Stimulated activated CD8-positive, alpha-beta memory T cell treated with anti-CD3 and anti-CD28 coated beads, Interleukin-4, amount 100 ng/mL, for 24 hours (primary cell): ENCODE results near the gene KCNH2.

ENCODE experiments used
- DNase-seq: peaks from one replicate; pipeline ENCODE4 v3.0.0-alpha.2; 2020; ENCODE audit warnings: low read depth

The KCNH2 gene

DNA sequence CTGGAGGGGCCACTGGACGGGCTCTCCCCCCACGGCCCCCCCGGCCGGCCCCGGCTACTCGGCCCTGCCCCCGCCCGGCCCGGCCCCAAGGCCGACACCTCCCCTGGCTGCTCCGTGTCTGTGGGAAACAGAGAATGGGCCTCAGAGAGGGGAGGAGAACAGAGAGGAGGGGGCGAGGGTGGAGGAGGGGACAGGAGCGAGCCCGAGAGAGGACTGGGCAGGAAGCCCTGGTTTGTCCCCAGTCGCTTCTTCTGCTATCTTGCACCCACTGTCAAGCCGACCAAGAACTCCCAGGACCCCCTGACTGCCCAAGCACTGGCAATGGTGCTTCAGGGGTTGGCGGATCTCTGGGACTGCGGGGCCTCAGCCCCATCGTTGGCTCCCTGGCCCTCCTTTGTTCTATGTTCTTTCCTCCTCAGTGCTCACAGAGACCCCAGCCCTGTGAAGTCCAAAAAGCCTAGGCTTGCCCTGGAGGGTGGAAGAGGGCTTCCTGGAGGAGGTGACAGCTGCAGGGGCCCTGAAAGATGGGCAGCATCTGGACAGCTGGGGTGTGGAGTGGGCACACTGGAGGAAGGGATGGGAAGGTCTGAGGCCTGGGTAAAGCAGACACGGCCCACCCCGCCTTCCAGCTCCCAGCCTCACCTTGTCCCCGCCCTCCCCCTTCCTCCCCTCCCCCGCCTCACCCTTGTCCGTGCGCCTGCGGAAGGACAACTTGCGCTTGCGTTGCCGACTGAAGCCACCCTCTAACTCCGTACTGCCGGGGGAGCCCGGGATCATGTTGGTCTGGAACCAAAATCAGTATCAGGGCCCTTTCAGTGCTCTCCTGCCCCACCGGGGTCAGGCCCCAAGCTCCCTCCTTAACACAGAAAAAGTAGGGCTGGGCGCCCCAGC lies 30.1 kb downstream of the KCNH2 start:
- DNase-seq: no peak

DNA sequence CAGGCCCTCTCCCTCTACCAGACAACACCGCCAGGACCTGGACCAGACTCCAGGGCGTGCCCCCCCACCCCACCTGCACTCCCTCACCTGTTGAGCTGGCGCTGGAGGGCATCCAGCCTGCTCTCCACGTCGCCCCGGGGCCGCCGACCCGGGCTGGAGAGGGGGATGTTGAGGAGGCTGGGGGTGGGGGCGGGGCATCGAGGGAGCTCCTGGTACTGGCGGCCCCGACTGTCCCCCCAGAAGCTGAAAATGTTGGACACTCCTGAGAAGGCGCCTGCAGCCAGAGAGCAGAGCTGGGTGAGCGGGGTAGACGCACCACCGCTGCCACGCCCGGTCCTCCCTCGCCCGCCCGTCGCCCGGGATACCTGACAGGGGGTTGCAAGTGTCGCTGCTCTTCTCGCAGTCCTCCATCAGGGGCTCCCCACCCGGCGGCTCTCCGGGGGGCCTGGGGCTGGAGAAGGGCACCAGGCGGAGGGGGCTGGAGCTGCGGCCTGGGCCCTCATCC lies 30.8 kb downstream of the KCNH2 start:
- no peak for DNase-seq

DNA sequence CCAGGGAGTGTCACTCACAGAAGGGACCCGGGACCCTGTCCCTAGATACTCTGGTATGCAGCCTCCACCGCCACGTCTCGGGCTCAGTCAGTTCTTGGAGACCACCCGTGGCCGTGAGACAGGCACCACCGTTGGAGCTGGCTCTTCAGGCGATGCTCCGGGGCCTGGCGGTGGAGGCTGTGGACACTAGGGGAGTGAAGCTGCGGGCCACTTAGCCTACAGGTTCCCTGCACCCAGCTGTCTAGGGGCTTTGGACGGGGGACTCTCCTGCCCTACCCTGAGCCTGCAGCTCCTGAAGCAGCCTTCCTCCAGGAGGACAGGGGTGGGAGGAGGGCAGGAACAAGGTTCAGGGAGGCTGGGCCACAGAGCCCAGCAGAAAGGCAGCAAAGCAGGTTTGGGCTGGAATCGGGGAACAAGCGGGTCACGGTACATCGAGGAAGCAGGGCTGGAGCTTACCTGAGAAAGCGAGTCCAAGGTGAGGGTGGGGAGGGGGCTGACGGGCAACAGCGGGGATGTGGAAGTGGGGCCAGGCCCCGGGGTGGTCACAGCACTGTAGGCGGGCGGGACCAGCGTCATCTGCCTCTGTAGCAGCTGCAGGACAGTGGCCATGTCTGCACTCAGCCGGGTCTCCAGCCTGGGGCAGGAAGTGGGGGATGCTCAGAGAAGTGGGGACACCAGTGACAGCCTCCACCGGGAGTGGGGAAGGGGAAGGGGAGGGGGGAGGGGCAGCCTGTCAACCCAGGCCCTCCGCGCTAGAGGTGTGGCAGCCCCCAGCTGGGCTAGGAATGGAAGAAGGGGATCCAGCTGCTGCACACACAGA lies 31.5 kb downstream of the KCNH2 start:
- no peak for DNase-seq

DNA sequence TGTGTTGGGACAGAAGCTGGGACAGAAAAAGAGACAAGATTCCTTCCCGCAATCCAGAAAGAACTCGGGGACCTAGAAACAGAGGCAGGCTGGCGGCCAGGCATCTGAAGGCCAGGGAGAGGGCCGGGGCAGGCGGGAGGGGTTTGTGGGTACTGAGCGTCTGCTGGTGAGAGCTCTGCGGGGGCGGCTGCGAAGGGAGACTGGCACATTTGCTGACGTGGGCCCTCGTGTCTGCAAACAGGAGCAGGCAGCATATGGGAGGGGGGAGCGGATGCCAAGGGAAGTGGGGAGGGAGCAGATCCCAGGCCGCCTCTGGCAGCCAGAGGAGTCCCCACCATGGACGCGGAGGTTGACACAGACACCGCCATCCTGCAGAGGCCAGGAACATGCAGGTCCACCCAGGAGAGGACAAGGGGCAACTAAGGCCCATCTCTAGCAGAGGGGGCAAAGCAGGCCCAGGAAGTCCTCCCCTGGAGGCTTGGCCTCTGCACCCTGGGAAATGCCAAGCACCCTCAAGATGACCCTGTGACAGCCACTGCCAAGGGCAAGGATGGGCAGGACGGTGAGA lies 32.2 kb downstream of the KCNH2 start:
- DNase-seq: no peak

DNA sequence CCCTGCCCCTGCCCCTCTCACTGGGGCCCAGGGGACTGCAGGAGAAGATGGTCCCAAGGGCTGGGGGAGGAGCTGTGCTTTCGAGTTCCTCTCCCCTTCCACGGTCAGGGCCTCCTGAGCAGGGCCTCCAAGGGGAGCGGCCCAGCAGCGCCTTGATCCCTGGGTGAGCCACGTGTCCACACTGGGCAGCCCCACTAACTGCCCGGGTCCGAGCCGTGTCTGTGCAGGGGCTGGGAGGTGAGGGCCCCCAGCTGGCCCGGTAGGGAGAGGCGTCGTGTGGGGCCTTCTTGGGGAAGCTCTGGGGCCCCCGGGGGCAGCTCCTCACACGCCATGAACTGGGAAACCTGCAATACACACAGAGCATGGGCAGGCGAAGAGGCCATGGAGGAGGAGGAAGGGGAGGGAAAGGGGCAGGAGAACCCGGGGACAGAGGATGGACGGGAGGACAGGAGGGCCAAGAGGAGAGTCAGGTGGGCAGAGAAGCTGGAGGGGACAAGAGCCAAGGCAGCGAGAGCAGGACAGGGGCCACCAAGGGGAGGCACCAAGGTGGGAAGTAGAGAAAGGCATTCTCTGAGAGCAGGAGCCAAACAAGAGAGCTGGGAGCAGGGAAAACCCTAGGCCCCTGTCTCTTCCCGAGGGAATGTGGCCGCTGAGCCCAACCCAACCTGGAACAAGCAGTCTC lies 32.8 kb downstream of the KCNH2 start:
- no peak for DNase-seq

DNA sequence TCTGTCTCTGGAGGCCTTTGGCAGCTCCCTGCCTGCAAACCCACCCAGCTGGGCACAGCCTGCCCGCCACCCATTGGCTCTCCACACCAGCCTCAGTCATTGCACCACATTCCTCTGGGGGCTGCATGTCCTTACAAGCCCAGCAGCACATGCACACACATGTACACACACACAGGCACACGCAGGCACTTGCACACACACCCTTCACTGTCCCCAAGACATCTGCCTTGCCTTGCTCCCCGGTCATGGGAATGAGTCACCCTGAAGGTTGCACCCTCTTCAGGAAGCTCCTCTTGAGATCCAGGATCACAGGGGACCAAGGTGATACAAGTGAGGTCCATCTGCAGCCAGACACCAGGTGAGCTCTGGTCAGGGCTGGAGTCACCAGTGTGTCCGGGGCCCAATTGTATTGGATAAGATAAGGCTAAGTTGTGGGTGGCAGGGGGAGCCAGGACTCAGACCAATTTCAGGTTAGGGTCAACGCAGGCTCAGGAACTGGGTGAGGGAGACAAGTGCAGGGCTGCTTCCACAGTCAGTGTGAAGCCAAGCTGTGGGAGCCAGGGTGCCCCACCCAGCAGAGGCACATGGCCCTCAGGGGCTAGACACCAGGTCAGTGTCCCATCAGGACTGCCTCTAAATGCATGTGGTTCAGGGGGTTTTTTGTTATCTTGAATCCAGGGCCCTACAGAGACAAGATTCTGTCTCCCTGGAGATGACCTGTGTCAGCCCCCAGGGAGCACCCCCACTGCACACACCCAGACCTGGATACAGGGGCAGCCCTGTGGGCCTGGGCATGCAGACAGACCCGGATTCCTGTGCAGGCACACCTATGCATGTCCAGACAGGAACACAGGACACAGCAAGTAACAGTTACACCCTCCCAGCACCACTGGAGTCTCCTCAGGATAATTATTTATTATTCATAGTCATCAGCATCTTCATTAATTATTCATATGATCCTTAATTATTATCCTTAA lies 33.8 kb downstream of the KCNH2 start:
- no peak for DNase-seq

DNA sequence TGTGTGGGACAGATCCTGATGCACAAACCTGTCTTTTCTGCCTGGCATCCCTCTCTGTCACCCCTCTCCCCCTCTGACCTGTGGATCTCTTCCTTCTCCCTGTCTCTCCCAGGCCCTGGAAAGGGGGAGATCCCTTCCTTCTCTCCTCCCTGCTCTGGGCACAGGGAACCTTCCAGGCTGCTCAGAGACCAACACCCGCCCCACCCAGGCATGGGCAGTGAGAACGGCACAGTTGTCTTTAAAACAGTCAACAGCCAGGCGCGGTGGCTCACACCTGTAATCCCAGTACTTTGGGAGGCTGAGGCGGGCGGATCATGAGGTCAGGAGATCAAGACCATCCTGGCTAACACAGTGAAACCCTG lies 34.7 kb downstream of the KCNH2 start:
- DNase-seq: no peak

DNA sequence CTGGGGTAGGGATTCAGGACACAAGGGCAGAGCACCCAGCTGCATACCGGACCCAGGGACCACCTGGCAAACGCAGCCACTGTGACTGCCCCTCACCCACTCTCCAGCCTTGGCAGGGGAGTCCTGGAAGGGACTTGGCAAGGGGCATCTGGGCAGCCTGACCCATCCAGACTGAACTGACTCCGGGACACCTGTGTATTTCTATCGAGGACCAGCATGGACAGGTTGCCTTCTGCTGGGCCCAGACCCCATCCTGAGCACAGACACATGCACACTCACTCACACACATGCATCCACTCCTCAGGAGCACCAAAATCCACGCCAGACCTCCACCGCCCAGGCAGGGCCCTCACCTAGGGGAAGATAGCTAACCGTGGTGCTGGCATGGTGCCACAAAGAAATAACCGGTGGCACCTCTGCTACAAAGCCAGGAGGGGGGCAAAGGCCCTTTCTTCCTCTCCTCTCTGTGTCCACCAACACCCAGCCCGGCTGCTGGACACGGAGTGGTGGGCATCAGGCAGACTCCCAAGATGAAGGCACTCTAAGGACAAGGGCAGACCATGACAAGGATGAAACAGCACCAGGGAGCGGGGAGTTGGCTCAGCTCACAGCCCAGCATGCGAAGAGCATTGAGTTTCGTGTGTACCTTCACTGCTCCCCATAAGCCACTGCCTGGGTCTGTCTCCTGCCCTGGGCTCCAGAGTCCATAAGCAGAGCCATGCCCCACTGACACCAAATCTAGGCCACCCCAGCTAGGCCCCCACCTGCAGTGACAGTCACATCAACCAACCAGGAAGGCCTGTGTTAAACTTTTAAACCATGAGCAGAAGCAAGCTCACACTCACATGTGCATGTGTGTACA lies 35.3 kb downstream of the KCNH2 start:
- DNase-seq: no peak

DNA sequence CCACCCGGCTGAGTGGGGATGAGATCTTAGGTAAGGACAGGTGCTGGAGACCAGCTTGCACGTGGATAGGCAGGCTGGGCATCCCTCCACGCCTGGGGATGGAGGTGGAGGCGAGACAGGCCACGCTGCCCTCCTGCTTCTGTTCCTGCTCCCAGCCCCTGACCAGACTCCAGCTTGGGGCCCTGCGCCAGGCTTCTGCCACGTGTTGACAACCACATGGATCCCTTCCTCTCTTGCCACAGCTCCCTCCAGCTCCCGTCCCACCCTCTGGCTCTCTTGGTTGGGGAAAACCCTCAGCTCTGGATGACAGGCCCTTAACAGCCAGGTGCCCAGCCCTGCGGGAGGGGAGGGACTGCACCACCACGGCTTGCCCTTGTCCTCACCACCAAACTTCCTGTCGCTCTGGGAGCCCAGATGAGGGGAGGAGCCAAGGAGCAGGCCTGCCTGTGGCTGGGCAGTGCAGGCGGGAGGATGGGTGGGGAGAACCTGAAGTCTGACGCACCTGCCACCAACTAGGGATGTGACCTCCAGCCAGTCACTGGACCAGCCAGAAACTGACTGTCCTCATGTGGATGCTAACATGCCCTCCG lies 36.0 kb downstream of the KCNH2 start:
- peak; percentile 26 for DNase-seq

DNA sequence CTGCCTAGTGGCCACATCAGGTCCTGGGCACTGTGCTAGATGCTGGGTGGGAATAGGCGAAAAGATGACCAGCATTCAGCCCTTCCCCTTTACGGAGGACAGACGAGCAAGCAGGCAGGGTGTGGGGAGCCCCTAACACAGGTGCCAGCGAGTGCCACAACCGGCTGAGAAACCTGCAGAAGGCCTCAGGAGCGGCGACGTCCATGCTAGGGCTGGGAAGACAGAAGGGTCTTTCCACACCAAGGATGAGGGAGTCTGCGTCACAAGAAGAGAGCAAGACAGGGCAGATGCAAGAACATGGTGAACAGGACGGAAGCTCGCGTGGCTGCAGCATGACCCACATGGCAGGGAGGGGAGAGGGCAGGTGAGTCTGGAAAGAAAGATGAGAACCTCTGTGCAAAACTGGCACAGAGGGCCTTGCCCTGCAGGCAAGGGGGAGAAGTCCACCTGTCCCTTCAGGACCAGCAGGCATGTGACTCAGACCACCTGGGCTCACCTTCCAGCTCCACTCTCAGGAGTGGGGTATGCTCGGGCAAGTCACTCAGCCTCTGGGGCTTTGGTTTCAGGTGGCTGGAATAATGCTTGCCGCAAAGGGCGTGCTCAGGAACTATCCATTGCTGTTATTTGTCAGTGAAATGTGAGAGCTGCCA lies 36.6 kb downstream of the KCNH2 start:
- DNase-seq: no peak

DNA sequence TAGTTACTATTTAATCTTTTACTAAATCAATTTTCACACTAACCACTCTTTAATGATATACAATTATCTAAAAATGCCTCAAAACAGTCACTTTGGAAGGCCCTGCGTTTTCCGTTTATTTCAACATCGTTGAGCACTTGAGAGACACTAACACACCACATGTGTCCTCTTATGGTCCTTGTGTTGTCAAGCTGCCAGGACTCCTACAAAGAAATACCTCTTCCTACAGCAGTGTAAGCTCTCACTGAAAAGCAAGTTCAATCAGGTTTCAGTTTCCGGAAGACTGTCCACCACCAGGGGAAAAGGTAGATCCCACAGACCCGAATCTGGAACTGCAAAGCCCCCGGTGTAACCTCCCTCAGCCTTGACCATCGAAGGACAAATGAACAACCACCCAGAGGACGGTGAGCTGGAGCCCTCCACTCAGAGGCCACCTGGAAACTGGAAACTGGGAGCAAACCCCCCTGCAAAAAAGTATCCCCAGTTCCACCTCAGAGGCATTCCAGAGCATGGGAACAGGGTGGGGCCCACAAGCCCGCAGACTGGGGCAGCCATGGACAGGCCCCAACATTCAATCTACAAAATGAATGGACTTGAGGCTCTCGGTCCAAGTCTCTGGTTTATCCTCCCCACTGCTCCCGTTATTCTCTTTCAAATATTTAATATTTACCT lies 37.6 kb downstream of the KCNH2 start:
- no peak for DNase-seq

DNA sequence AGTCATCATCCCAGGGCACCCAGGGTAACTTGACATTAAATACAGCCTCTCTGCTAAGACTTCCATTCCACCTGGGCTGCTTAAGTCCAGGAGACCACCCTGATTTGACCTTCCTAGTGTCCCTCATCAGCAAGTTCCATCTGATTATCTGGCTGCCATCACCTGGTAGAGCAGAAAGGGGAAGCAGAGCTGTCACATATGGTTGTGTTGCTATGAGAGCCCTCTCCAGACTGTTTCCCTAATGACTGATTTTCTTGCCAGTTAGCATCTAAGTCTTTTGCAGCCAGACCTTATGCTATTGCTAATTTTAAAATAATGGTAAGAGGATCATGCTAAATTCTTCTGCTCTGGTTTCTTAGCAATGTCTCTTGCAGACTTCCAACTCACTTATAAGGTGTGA lies 38.7 kb downstream of the KCNH2 start:
- DNase-seq: no peak

DNA sequence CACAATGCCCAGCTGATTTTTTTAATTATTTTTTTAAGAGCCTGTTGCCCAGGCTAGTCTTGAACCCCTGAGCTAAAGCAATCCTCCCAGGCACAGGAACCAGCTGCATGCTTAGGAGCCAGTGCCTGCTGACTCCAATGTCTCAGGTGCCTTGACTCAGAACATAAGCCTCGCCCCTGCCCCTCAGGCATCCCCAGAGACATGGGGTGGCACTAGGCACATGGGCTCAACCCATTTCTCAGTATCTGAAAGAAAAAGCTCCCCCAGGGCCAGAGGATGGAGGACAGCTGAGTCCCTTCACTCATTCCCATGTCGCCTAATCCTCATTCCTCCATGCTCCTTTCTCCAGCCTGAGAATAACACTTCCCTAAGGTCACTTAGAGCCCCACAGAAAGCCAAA lies 39.1 kb downstream of the KCNH2 start:
- no peak for DNase-seq

DNA sequence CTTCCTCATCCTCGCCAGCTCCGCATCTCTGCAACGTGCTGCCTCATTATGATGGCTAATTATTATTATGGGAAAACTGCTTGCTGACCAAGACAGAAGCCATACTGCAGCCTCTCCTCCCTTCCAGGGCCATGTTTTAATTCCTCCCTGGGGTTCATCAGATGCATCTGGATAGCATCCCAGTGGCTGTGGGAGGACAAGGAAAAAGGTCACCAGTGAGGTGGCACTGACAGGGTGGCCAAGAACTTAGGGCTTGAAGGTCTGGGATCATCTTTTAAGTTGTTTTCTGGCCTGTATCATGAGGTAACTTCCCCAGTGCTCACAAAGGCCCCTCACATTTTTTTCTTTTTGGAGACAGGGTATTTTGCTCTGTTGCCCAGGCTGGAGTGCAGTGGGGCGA lies 39.6 kb downstream of the KCNH2 start:
- no peak for DNase-seq

DNA sequence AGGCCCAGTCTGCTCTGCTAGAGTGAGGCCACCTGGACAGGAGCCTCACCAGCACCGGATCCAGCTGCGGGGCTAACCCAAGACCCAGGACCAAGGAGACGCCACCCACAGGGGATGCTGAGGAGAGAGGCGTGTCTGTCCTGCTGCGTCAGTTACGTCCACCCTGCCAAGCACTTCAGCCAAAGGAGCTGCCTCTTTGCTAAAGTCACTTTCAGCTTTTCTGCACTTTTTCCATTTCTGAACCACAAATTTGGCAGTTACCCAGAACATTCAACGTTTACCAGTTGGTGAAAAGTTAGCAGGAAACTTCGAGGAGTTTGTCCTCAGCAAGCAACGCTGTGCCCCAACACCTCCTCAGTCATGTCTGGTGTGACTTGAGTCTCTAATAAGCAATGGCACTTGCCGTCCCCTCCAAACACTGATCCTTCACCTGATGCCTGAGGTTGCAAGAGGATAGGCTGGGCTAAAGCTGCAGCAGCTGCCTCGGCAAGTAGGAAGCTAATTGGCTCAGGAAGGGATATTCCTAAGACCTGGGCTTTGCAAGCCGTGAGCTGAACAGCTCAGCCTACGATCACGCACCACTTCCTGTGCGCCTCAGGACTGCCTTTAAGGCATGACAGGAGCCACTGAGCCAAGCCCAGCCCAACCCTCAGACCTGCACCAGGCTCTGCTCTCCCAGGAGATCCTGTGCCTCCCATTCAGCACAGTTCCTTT lies 40.1 kb downstream of the KCNH2 start:
- DNase-seq: no peak

DNA sequence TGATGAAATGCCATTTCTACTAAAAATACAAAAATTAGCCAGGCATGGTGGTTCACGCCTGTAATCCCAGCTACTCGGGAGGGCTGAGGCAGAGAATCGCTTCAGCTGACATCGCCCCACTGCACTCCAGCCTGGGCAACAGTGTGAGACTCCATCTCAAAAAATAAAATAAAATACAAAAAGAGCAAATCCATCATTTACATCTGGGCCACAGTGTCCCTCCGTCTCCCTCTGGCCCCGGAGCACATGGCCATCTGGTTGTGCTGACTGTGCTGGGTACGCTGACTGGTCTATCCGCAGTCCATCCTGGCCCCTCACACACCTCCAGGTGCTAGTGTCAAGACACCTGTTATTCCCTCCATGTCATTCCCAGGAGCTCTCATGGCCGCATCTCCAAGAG lies 42.1 kb downstream of the KCNH2 start:
- DNase-seq: no peak

DNA sequence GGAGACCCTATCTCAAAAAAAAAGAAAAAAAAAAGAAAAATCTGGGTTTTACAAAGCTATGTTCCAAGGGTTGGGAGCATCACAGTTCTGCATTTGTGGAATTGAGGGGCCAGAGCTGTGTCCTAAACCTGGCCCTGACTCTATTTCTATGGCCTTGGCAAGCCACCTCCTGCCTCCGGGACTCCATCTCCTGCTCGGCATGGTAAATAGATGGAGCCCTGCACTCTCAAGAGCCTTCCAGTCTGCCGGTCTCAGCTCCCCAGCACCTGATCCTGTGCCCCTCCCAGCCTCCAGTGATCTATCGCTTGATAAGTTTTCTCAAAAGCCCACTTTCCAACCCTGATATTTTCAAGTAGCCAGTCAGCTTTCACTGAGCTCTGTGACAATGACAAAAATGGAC lies 43.0 kb downstream of the KCNH2 start:
- no peak for DNase-seq
